HG03442 (cell line): ENCODE results near the gene OCRL.

Experiments
- ATAC-seq: cut with Tn5 transposase; IDR thresholded peaks from one replicate; pipeline ENCODE4 v1.9.1; 2021; ENCODE audit warnings: mild to moderate bottlenecking, moderate library complexity; ENCODE audit not compliant: unreplicated experiment

Gene OCRL

GRCh38 chrX:129585167-129585566, 45.1 kb downstream of the OCRL start:
- ATAC-seq: no peak

- ATAC-seq: no peak
Observed at GRCh38 chrX:129585691-129586090, 45.6 kb downstream of the OCRL start.

DNA sequence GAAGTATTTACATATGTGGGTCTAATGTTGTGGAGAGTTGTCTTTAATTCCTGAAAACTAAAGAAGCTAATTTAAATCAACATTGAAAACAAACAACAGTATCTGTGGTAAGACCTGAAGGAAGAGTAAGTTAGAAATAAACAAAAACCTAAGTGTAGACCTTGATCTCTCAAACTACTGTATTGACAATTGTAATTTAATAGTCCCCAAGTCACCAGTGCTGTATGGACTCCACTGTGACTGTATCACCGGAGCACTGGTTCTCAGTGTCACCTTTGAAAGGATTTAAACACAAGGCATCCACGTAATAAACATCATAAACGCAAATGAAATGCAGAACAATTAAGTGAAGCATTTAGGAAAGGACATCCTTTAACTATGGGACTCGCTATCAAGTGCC, 46.4 kb downstream of the OCRL start:
- ATAC-seq: no peak

DNA sequence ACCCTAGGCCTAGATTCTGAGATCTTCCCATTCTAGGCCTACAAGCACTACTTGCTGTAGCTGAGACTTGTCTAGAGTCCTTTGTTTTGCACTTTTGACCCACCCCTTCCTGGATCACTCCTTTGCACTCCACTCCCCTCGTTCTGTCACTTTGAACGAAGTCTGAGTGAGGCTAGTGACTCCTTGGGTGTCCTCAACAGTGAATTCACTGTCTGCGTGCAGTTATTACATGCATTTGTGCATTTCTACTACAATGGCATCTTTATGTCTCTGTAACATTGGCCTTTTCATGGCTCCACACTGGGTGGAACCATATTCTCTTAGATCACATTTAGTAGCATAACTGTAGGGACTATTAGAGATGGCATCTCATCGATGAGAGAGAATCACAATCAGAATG, 50.5 kb downstream of the OCRL start:
- ATAC-seq: no peak

GRCh38 chrX:129593137-129593536, 53.1 kb downstream of the OCRL start:
- no peak for ATAC-seq

GRCh38 chrX:129594781-129595180, 54.7 kb downstream of the OCRL start:
- no peak for ATAC-seq

DNA sequence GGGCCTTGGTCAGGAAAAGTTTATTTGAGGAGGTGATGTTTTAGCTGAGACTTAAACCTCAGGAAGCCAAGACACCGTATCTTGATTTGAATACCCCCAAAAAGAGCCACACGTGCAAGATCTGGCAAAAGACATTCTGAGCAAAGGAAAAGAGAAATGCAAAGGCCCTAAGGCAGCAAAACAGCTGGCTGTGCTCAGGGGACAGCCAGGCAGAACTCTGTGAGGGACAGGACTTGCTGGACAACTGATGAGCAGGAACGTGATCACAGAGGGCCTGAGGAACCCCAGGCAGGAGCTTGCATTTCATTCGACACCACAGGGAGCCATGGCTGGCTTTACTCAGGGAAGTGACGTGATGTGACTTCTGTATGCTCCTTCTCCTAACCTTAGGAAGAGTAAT, 56.0 kb downstream of the OCRL start:
- no peak for ATAC-seq

DNA sequence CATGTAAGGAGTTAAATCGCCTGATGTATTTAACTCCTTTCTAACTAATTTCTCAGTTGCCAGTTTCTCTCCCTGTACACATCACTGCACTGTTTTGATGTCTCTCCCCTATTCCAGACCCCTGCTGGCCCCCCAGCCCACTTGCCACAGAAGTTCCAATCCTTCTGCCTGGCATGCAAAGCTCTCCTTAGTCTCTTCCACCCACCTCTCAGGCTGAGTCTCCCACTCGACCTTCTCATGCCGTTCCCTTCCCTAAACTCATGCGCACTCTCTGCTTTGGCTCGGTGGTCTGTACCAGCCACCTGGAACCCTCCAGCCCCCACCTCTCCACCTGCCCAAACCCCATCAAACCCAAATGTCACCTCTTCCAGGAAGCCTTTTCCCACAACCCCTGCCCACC, 57.8 kb downstream of the OCRL start:
- ATAC-seq: no peak

GRCh38 chrX:129599499-129599898, 59.4 kb downstream of the OCRL start:
- no peak for ATAC-seq

GRCh38 chrX:129599996-129600395, 59.9 kb downstream of the OCRL start:
- ATAC-seq: no peak

GRCh38 chrX:129600981-129601424, 60.9 kb downstream of the OCRL start:
- ATAC-seq: no peak

DNA sequence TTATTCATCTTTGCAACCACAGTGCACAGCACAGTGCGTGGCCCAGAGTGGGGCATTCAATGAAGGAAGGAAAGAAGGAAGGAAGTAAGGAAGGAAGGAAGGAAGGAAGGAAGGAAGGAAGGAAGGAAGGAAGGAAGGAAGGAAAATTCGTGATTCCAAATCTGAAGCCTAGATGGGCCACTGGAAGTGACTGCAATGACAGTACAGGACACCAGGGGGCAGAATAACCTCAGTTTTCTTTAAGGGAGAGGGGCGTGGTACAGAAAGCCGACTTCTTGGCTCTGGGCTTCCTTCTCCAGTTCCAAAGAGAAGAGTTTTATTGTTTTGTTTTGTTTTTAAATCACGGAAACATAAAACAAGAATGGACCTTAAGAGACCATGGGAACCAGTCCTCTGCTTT, 66.9 kb downstream of the OCRL start:
- no peak for ATAC-seq

GRCh38 chrX:129608496-129608895, 68.4 kb downstream of the OCRL start:
- ATAC-seq: no peak

GRCh38 chrX:129609395-129609794, 69.3 kb downstream of the OCRL start:
- ATAC-seq: no peak

DNA sequence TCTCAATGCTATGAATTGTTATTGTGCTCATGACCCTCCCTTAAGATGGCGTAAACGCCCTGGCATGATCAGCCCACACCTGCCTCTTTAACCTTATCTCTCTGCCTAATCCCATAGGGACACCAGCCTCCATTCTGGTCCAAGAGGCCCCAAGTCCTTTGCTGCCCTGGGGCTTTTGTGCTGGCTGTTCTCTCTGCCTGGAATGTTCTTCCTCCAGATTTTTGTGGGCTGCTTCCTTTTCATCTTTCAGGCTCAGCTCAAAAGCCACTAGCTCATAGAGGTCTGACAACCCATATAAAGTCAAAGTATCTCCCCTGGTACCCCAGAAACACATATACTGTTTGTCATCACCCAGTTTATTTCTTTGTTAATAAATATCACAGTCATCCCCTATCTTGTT, 72.3 kb downstream of the OCRL start:
- no peak for ATAC-seq

DNA sequence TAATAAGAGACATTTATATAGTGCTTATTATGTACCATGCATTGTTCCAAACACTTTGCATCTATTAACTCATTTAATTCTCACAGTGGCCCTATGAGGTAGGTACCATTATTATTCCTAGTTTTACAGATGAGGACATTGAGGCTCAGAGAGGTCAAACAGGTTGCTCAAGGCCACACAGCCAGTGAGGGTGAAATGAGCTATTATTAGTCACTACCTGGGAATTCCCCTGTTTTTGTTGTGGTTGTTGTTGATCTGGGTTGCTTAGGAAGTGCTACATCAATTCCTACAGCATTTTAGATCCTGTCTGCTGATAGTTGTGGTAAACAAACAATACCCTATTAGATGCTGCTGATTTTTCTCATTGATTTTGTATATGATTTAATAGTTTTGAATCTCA, 73.5 kb downstream of the OCRL start:
- ATAC-seq: no peak

DNA sequence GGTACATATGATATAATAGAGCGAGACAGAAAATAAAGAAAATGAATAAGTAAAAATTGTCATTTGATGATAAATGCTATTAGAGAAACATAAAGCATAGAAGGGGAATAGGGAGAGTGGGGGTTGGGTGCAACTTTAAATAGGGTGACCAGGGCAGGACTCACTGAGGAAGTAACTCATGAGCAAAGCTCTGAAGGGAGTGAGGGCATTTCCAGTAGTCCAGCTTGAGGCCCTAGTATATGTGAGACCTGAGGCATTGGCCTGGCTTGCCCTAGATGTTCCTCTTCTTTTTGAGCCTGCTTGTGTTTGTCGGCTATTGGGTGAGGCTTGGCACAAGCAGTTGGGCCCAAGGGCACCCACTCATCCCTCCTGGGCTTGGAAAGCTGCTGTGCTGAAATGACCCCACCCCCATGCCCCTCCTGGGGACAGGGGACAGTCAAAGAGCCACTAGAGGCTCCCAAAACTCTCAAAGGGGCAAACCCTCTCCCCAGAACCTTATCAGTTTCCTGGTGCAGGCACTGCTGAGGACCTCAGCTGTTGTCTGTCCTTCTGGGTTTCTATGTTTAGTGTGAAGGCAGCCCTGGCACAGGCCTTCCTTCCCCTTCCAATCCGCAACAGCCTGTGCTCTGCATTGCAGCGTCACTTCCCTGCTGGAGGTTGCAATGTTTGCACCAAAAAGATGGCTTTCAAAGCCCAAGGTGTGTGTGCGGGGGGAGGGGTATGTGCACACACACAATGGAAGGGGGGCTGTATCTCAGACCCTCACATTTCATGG, 74.6 kb downstream of the OCRL start:
- ATAC-seq: no peak

DNA sequence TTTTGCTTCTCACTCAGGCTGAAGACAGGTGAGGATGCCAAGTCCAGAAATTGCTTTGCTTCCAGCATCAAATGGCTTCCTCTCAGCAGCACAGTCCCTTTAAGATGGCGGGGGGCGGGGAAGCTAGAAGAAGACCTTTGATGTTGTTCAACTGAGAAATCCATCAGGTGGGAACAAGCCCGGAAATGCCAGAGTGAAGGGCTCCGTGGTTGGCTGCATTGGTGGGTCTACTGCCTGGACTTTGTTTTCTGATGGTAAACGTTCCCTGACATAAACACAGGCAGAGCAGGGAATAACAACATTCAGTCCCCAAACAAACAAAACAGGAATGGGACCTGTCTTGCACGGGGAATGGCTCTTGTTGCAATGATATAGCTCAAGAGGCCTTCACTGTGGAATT, 77.4 kb downstream of the OCRL start:
- no peak for ATAC-seq

GRCh38 chrX:129618997-129619396, 78.9 kb downstream of the OCRL start:
- ATAC-seq: no peak

DNA sequence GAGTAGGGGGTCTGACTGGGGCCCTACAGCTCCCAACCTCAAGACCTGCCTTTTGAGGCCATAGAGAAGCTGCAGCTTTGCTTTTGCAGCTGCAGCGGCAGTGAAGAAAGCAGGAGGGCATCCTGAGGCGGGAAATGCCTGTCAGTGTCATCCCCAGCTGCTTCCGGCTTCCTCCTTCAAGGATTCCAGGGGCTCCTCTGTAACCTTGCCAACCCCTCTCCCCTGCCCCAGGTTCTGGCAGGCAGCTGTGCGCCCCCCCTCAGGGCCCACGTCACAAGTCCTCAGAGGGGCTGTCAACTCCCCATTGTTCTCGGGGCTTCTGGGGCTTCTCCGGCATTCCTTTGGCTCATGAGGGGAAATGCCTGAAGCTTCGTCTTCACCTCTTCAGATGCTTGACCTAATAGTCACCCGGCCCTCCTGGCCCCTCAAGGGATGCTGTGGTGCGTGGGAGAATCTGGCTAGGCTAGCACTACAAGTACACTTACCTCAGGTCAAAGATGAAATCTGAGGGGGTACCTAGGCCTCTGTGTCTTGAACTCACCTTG, 82.8 kb downstream of the OCRL start:
- ATAC-seq: no peak

GRCh38 chrX:129626026-129626425, 86.0 kb downstream of the OCRL start:
- ATAC-seq: no peak

- no peak for ATAC-seq
Observed at GRCh38 chrX:129629837-129630236, 89.8 kb downstream of the OCRL start.

DNA sequence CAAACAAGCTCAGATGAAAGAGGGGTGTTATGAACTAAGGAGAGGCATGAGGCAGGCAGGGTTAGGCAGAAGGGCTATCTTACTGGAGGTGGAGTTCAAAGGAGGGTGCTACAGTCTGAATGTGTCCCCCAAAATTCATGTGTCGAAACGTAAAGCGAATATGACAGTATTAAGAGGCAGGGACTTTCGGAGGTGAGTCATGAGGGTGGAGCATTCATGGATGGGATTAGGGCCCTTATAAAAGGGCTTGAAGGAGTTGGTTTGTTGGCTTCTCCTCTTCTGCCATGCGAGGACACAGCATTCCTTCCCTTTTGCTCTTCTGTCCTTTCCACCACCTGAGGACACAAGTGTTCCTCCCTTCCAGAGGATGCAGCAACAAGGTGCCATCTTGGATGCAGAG, 91.8 kb downstream of the OCRL start:
- no peak for ATAC-seq
